K562 (cell line): Measurements from ENCODE around the gene BPTF. TPM values are rescaled to one million over a fixed set of nuclear protein-coding genes. Genes with fewer than 3 reads are reported as not detected.

Experiments used
- ARNT ChIP-seq, 2 experiments: fragments of 450-650 bp; IDR thresholded peaks; 2 replicates each; pipeline ENCODE4 v1.6.1; 2016; ENCODE audit warnings: mild to moderate bottlenecking in 1 of 2
- CTCFL ChIP-seq: IDR thresholded peaks from 2 replicates; pipeline ENCODE4 v1.6.1; 2011; ENCODE audit warnings: borderline replicate concordance, low read depth, mild to moderate bottlenecking, moderate library complexity, low read length; ENCODE audit not compliant: insufficient read depth, poor library complexity, severe bottlenecking
- ERF ChIP-seq: fragments of 450-650 bp; formaldehyde crosslinking; IDR thresholded peaks from 2 replicates; pipeline ENCODE4 v1.4.0; 2020; ENCODE audit warnings: mild to moderate bottlenecking, mixed read lengths
- GMEB1 ChIP-seq: fragments of 250-450 bp; sonication (Bioruptor Pico); IDR thresholded peaks from 2 replicates; pipeline ENCODE4 v1.4.0; 2020; ENCODE audit warnings: mild to moderate bottlenecking
- PATZ1 ChIP-seq: fragments of 250-450 bp; sonication (Bioruptor Pico); IDR thresholded peaks from 2 replicates; pipeline ENCODE4 v1.5.0; 2020; ENCODE audit warnings: mild to moderate bottlenecking, borderline replicate concordance
- PHF20 ChIP-seq: fragments of 450-650 bp; IDR thresholded peaks from 2 replicates; pipeline ENCODE4 v1.6.1; 2018; ENCODE audit not compliant: partially characterized antibody
- POLR2A ChIP-seq: fragments of 450-650 bp; conservative IDR thresholded peaks from 2 replicates; pipeline ENCODE4 v1.6.1; 2016
- TBP ChIP-seq: optimal IDR thresholded peaks from 2 replicates; pipeline ENCODE3; 2011; ENCODE audit warnings: low read depth, low read length, improper control_type of control experiment
- VEZF1 ChIP-seq: fragments of 200-800 bp; sonication (Bioruptor generic); IDR thresholded peaks from 2 replicates; pipeline ENCODE4 v1.6.1; 2017; ENCODE audit warnings: missing genetic modification characterization, missing compliant biosample characterization
- ZBTB7A ChIP-seq: IDR thresholded peaks from 2 replicates; pipeline ENCODE4 v1.6.1; 2011; ENCODE audit warnings: low read depth, mild to moderate bottlenecking, low read length, moderate library complexity, borderline replicate concordance; ENCODE audit not compliant: control insufficient read depth
- ZNF41 ChIP-seq: fragments of 250-450 bp; sonication (Bioruptor Pico); conservative IDR thresholded peaks from 2 replicates; pipeline ENCODE4 v1.4.0; 2020; ENCODE audit warnings: mild to moderate bottlenecking
- ZNF449 ChIP-seq: fragments of 250-450 bp; sonication (Bioruptor Pico); IDR thresholded peaks from 2 replicates; pipeline ENCODE4 v1.8.0; 2022; ENCODE audit warnings: moderate library complexity, mild to moderate bottlenecking, inconsistent platforms
- ZNF583 ChIP-seq: fragments of 250-450 bp; sonication (Bioruptor Pico); IDR thresholded peaks from 2 replicates; pipeline ENCODE4 v1.4.0; 2020
- ZNF740 ChIP-seq, 3 experiments: fragments of 200-800 bp in 1 of 3; sonication (Bioruptor generic) in 1 of 3; sonication (generic) in 1 of 3; formaldehyde crosslinking in 1 of 3; IDR thresholded peaks; 2 replicates each; pipeline versions ENCODE4 v1.6.1 to v1.8.0; 2016 to 2022; ENCODE audit warnings: mild to moderate bottlenecking in 2 of 3, missing compliant biosample characterization in 2 of 3, missing genetic modification characterization in 2 of 3, missing genetic modification reagents in 1 of 3
- ZNF785 ChIP-seq: fragments of 250-450 bp; sonication (Bioruptor Pico); IDR thresholded peaks from 2 replicates; pipeline ENCODE4 v1.4.0; 2020; ENCODE audit warnings: mild to moderate bottlenecking
- polyA plus RNA-seq, 8 experiments: library from polyadenylated mRNA; depleted of rRNA in 4 of 8; stranded (reverse) in 5 of 8; unstranded in 3 of 8; fragments of >200 nt; fragmentation: Nextera tagmentation in 2 of 8; fragmentation: Illumina TruSeq in 1 of 8; extraction: Ambion mirVana in 2 of 8; extraction: Trizol in 1 of 8; gene quantifications; 2 replicates each; pipeline versions ENCODE4 v1.2.1 to v1.2.3, GENCODE V29; 2011 to 2014; ENCODE audit warnings: inconsistent platforms in 1 of 8, missing spikeins in 1 of 8
- total RNA-seq, 7 experiments: library from RNA; depleted of rRNA in 6 of 7; stranded (reverse); fragments of >200 nt in 6 of 7; fragmentation: Illumina TruSeq in 2 of 7; extraction: Trizol in 2 of 7; gene quantifications; 2 replicates each; pipeline versions ENCODE4 v1.2.1 to v1.2.3, GENCODE V29; 2011 to 2021; ENCODE audit warnings: low replicate concordance in 1 of 7

Gene BPTF
- total and polyA plus RNA-seq, 9 of the 15 experiments (the other 6 are each of a cell fraction or from before 2014, with no cell fraction given): 12.5 to 52.1 (median 26.9) TPM

- peak; percentile 22; the same call in 1 of the 2 replicates for TF ChIP-seq ZBTB7A
- TF ChIP-seq ARNT (IDR thresholded peaks at IDR 0.05): no peak
- TF ChIP-seq ZNF41 (CRISPR knock-in tag): no peak
- no peak for TF ChIP-seq ZNF785 (CRISPR knock-in tag)
- TF ChIP-seq ZNF449 (CRISPR knock-in tag): peak; percentile 62; the same call in 1 of the 2 replicates
- no peak for TF ChIP-seq PATZ1
- peak; percentile 48 for TF ChIP-seq TBP
- TF ChIP-seq VEZF1 (CRISPR knock-in tag): peak; percentile 95
- no peak for TF ChIP-seq CTCFL
- peak; percentile 31; the same call in 1 of the 2 replicates for TF ChIP-seq GMEB1 (CRISPR knock-in tag)
- TF ChIP-seq ERF: peak; percentile 62; the same call in 1 of the 2 replicates
- peak; percentile 85 for TF ChIP-seq POLR2A
- TF ChIP-seq PHF20: peak; percentile 45
- TF ChIP-seq ZNF740 (CRISPR knock-in tag; IDR thresholded peaks at IDR 0.05): 0 out of 2 replicates have a peak, but pooled peaks have one; percentile 26
- TF ChIP-seq ZNF740 (tag; IDR thresholded peaks at IDR 0.05): no peak
- 0 out of 2 replicates have a peak, but pooled peaks have one; percentile 9 for TF ChIP-seq ZNF583
Observed at GRCh38 chr17:67993153-67993997, 168.1 kb downstream of the BPTF start (continued).
